ENCODE measurements around the gene CPB1. TPM values are rescaled to one million over a fixed set of nuclear protein-coding genes. Genes with fewer than 3 reads are reported as not detected.

The CPB1 gene
- total RNA-seq, 1 donor from 2014 or later, result not detected

- Histone ChIP-seq H2AFZ (ENCODE audit: low read depth, low read length) (no peak overlapping the region), H3K9ac (ENCODE audit: low read length) (no peak overlapping the region), H3K27ac (ENCODE audit: low read depth, low read length) (no peak overlapping the region), H3K4me3 (ENCODE audit: insufficient read depth, low read depth, low read length) (no peak overlapping the region), H3K4me1 (ENCODE audit: insufficient read depth, low read length) (no peaks in the 10 kb centered on the region), H4K20me1 (ENCODE audit: insufficient read depth, low read length) (no peaks in the 10 kb centered on the region), H3K36me3 (ENCODE audit: insufficient read depth, low read length) (no peaks in the 10 kb centered on the region), H3K9me3 (ENCODE audit: insufficient read depth, low read depth, low read length) (no peaks in the 10 kb centered on the region), H3K79me2 (ENCODE audit: insufficient read depth, low read length) (no peaks in the 10 kb centered on the region), H3K27me3 (ENCODE audit: insufficient read depth, low read length) (no peaks in the 10 kb centered on the region), H3K4me2 (ENCODE audit: low read length) (no peak overlapping the region)
- no peak overlapping the region for H3K4me3 Mint-ChIP-seq (ENCODE audit: unreplicated experiment)
- no peaks in the 10 kb centered on the region for H3K9me3 Mint-ChIP-seq (ENCODE audit: unreplicated experiment)
- no peak for DNase-seq (ENCODE audit: low read depth)
- no peak overlapping the region for H3K27ac Mint-ChIP-seq (ENCODE audit: unreplicated experiment)
- H3K36me3 Mint-ChIP-seq (ENCODE audit: low read depth, unreplicated experiment), result no peaks in the 10 kb centered on the region
- FAIRE-seq, result no peak
- no peak for TF ChIP-seq EZH2 (IDR thresholded peaks at IDR 0.05; ENCODE audit: insufficient read depth, low read length)
- H3K4me1 Mint-ChIP-seq (ENCODE audit: low read depth, unreplicated experiment), result no peaks in the 10 kb centered on the region
- no peaks in the 10 kb centered on the region for H3K27me3 Mint-ChIP-seq (ENCODE audit: low read depth, unreplicated experiment)
Observed at GRCh38 chr3:148848410-148848809, 20.8 kb downstream of the CPB1 start.

GRCh38 chr3:148852271-148852992, 24.8 kb downstream of the CPB1 start:
- H3K36me3 ChIP-seq (ENCODE audit: insufficient read depth, low read length), result no peaks in the 10 kb centered on the region
- DNase-seq (ENCODE audit: low read depth) (no peak), FAIRE-seq (no peak)
- no peak overlapping the region for H2AFZ ChIP-seq (ENCODE audit: low read depth, low read length)
- no peak overlapping the region for H3K9ac ChIP-seq (ENCODE audit: low read length)
- H3K4me3 Mint-ChIP-seq (ENCODE audit: unreplicated experiment), result no peak overlapping the region
- no peaks in the 10 kb centered on the region for H3K79me2 ChIP-seq (ENCODE audit: insufficient read depth, low read length)
- H3K27ac Mint-ChIP-seq (ENCODE audit: unreplicated experiment), result no peak overlapping the region
- H3K27me3 Mint-ChIP-seq (ENCODE audit: low read depth, unreplicated experiment), result no peaks in the 10 kb centered on the region
- H3K4me1 ChIP-seq (ENCODE audit: insufficient read depth, low read length), result no peaks in the 10 kb centered on the region
- H3K27ac ChIP-seq (ENCODE audit: low read depth, low read length), result no peak overlapping the region
- no peaks in the 10 kb centered on the region for H3K36me3 Mint-ChIP-seq (ENCODE audit: low read depth, unreplicated experiment)
- H3K4me2 ChIP-seq (ENCODE audit: low read length), result no peak overlapping the region
- no peaks in the 10 kb centered on the region for H4K20me1 ChIP-seq (ENCODE audit: insufficient read depth, low read length)
- TF ChIP-seq EZH2 (IDR thresholded peaks at IDR 0.05; ENCODE audit: insufficient read depth, low read length) (no peak), CTCF (IDR thresholded peaks at IDR 0.05; ENCODE audit: insufficient read depth, low read depth, low read length) (no peak)
- no peaks in the 10 kb centered on the region for H3K9me3 Mint-ChIP-seq (ENCODE audit: unreplicated experiment)
- no peak overlapping the region for H3K4me3 ChIP-seq (ENCODE audit: insufficient read depth, low read depth, low read length)
- no peaks in the 10 kb centered on the region for H3K9me3 ChIP-seq (ENCODE audit: insufficient read depth, low read depth, low read length)
- no peaks in the 10 kb centered on the region for H3K27me3 ChIP-seq (ENCODE audit: insufficient read depth, low read length)
- no peaks in the 10 kb centered on the region for H3K4me1 Mint-ChIP-seq (ENCODE audit: low read depth, unreplicated experiment)

GRCh38 chr3:148853076-148853475, 25.5 kb downstream of the CPB1 start:
- no peaks in the 10 kb centered on the region for H3K9me3 ChIP-seq (ENCODE audit: insufficient read depth, low read depth, low read length)
- no peaks in the 10 kb centered on the region for H3K36me3 Mint-ChIP-seq (ENCODE audit: low read depth, unreplicated experiment)
- no peaks in the 10 kb centered on the region for H3K4me1 ChIP-seq (ENCODE audit: insufficient read depth, low read length)
- no peak overlapping the region for H3K27ac ChIP-seq (ENCODE audit: low read depth, low read length)
- no peak overlapping the region for H3K4me3 ChIP-seq (ENCODE audit: insufficient read depth, low read depth, low read length)
- no peaks in the 10 kb centered on the region for H3K79me2 ChIP-seq (ENCODE audit: insufficient read depth, low read length)
- TF ChIP-seq CTCF (IDR thresholded peaks at IDR 0.05; ENCODE audit: insufficient read depth, low read depth, low read length) (no peak), EZH2 (IDR thresholded peaks at IDR 0.05; ENCODE audit: insufficient read depth, low read length) (no peak)
- DNase-seq (ENCODE audit: low read depth), result no peak
- H4K20me1 ChIP-seq (ENCODE audit: insufficient read depth, low read length), result no peaks in the 10 kb centered on the region
- no peak overlapping the region for H3K4me2 ChIP-seq (ENCODE audit: low read length)
- FAIRE-seq, result no peak
- no peak overlapping the region for H3K4me3 Mint-ChIP-seq (ENCODE audit: unreplicated experiment)
- no peak overlapping the region for H3K9ac ChIP-seq (ENCODE audit: low read length)
- no peaks in the 10 kb centered on the region for H3K27me3 ChIP-seq (ENCODE audit: insufficient read depth, low read length)
- no peak overlapping the region for H2AFZ ChIP-seq (ENCODE audit: low read depth, low read length)
- no peaks in the 10 kb centered on the region for H3K36me3 ChIP-seq (ENCODE audit: insufficient read depth, low read length)
- H3K27ac Mint-ChIP-seq (ENCODE audit: unreplicated experiment), result no peak overlapping the region
- H3K27me3 Mint-ChIP-seq (ENCODE audit: low read depth, unreplicated experiment), result no peaks in the 10 kb centered on the region
- no peaks in the 10 kb centered on the region for H3K9me3 Mint-ChIP-seq (ENCODE audit: unreplicated experiment)
- no peaks in the 10 kb centered on the region for H3K4me1 Mint-ChIP-seq (ENCODE audit: low read depth, unreplicated experiment)
